AG04450 (cell line): ENCODE data around the gene SKI. TPM values are rescaled to one million over a fixed set of nuclear protein-coding genes. Genes with fewer than 3 reads are reported as not detected.

ENCODE experiments used
- CTCF ChIA-PET: fragments of 300-600, 350-600 bp; formaldehyde crosslinking; extraction: SDS; loops from one replicate; lab custom pipeline; 2022; ENCODE audit warnings: antibody characterized with exemption, inconsistent platforms; lab: Charles Lee
- POLR2A ChIA-PET: fragments of 350-600 bp; formaldehyde crosslinking; extraction: SDS; loops from one replicate; lab custom pipeline; 2021; ENCODE audit warnings: antibody characterized with exemption, inconsistent platforms; lab: Yijun Ruan, JAX
- DNase-seq: peaks from one replicate; pipeline ENCODE4 v3.0.0-alpha.2; 2011; ENCODE audit warnings: low read depth, low spot score
- H3K27ac ChIP-seq: one replicate; pipeline ENCODE4 v1.5.1; 2012; ENCODE audit warnings: low read depth, low read length, control low read depth
- H3K27me3 ChIP-seq: one replicate; pipeline ENCODE4 v1.6.0; 2012; ENCODE audit warnings: low read length; ENCODE audit not compliant: control insufficient read depth, insufficient read depth
- H3K4me3 ChIP-seq: 2 replicates; pipeline ENCODE4 v1.5.1; 2011; ENCODE audit warnings: mild to moderate bottlenecking, low read depth, low read length, control low read depth
- H3K9me3 ChIP-seq: 2 replicates; pipeline ENCODE4 v1.5.1; 2012; ENCODE audit warnings: low read length; ENCODE audit not compliant: control insufficient read depth, insufficient read depth
- polyA plus RNA-seq: library from polyadenylated mRNA; depleted of rRNA; stranded (reverse); fragments of >200 nt; gene quantifications from 2 replicates; pipeline ENCODE4 v1.2.3, GENCODE V29; 2011
- TF ChIP-seq, protein P1 (sequence below): IDR thresholded peaks from 2 replicates; pipeline ENCODE4 v1.5.1; 2011; ENCODE audit warnings: low read depth, low read length, control low read depth, inconsistent platforms

The SKI gene
- polyA plus RNA-seq, 1 experiment = 6.7 TPM

- DNase-seq = no peak
- TF ChIP-seq, protein P1, sequence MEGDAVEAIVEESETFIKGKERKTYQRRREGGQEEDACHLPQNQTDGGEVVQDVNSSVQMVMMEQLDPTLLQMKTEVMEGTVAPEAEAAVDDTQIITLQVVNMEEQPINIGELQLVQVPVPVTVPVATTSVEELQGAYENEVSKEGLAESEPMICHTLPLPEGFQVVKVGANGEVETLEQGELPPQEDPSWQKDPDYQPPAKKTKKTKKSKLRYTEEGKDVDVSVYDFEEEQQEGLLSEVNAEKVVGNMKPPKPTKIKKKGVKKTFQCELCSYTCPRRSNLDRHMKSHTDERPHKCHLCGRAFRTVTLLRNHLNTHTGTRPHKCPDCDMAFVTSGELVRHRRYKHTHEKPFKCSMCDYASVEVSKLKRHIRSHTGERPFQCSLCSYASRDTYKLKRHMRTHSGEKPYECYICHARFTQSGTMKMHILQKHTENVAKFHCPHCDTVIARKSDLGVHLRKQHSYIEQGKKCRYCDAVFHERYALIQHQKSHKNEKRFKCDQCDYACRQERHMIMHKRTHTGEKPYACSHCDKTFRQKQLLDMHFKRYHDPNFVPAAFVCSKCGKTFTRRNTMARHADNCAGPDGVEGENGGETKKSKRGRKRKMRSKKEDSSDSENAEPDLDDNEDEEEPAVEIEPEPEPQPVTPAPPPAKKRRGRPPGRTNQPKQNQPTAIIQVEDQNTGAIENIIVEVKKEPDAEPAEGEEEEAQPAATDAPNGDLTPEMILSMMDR = no peak
- H3K9me3 ChIP-seq = peaks cover 4% of the 10 kb centered on the region; the same call in 1 of the 2 replicates
- POLR2A ChIA-PET = interaction anchor here (0.6 kb wide), 1 partner anchor 79 kb away, joined by 3 read pairs; no protein-coding TSS in a partner anchor
- H3K27ac ChIP-seq = peak overlapping the region; percentile 70
- CTCF ChIA-PET = no interaction called here
- no peaks in the 10 kb centered on the region for H3K27me3 ChIP-seq
- H3K4me3 ChIP-seq = no peak overlapping the region
Observed at GRCh38 chr1:2278591-2279209, 50.6 kb downstream of the SKI start.

GRCh38 chr1:2279210-2279639, 51.1 kb downstream of the SKI start:
- ChIA-PET CTCF (no interaction called here), POLR2A (interaction anchor here (0.6 kb wide), 1 partner anchor 80 kb away, joined by 3 read pairs; no protein-coding TSS in a partner anchor)
- Histone ChIP-seq H3K27ac (peak overlapping the region; percentile 70), H3K4me3 (peak overlapping the region; percentile 20; the same call in 1 of the 2 replicates), H3K27me3 (no peaks in the 10 kb centered on the region), H3K9me3 (peaks cover 4% of the 10 kb centered on the region; the same call in 1 of the 2 replicates)
- peak; percentile 72 for DNase-seq
- TF ChIP-seq, protein P1 = no peak

DNA sequence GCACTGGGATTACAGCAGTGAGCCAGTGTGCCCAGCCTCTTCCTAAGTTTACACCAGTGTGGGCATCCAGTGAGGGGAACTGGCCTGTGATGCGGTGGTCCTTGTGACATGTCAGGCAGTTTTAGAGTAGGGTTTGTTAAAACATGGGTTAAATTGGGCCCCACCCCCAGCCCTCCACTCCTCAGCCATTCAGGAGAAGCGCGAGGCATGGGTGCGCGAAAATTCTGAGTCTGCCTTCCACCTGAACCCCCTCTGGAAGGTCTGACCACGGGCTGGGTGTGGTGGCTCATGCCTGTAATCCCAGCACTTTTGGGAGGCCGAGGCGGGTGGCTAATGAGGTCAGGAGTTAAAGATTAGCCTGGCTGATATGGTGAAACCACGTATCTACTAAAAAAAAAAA, 51.7 kb downstream of the SKI start:
- H3K27ac ChIP-seq = peak overlapping the region; percentile 70
- ChIA-PET CTCF (no interaction called here), POLR2A (no interaction called here)
- no peak overlapping the region for H3K4me3 ChIP-seq
- TF ChIP-seq, protein P1 = no peak
- peaks cover 4% of the 10 kb centered on the region; the same call in 1 of the 2 replicates for H3K9me3 ChIP-seq
- no peak for DNase-seq
- no peaks in the 10 kb centered on the region for H3K27me3 ChIP-seq

DNA sequence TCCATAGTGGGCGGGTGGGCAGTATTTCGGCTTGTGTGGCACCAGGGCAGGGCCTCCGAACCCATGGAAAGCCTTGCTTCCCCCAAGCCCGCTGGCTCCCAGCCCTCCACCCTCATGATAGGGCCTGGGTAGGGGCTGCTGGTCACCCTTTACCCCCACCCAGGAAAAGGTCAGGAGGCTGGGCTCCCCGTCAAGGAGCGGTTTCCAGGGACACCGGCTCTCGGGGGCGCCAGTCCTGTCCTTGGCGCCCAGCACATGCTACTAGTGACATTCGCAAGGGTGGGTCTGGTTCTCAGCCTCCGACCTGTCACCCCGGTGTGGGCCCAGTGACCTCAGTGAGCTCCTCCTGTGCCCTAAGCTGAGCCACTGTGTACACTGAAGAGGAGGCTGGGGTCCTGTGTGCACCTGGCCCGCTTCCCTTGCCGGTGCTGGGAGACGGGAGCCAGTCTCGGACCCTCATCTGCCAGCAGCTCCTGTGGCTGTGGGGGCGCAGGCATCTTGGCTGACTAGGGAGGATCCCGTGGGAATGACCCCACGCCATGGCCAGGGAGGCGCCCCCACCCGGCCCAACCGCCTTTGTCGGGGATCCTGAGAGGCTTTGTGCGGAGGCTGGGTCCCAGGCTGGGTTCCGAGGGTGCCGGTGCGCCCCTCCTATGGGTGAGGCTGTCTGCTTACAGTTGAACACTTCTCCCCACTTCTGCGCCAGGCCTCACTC, 54.6 kb downstream of the SKI start:
- H3K4me3 ChIP-seq = no peak overlapping the region
- no peak for DNase-seq
- no peak overlapping the region for H3K27ac ChIP-seq
- H3K9me3 ChIP-seq = peaks cover 1% of the 10 kb centered on the region; the same call in 1 of the 2 replicates
- ChIA-PET CTCF (interaction anchor here (0.5 kb wide), 1 partner anchor 39 kb away, joined by 3 read pairs; no protein-coding TSS in a partner anchor), POLR2A (interaction anchor here (1.0 kb wide), 1 partner anchor 17 kb away, joined by 3 read pairs; no protein-coding TSS in a partner anchor)
- TF ChIP-seq, protein P1 = no peak
- no peaks in the 10 kb centered on the region for H3K27me3 ChIP-seq
